ENCODE results near the gene INPP4B. TPM values are rescaled to one million over a fixed set of nuclear protein-coding genes. Genes with fewer than 3 reads are reported as not detected.

INPP4B gene
- total and polyA plus RNA-seq, 2 donors = 2.3 to 7.8 TPM

DNA sequence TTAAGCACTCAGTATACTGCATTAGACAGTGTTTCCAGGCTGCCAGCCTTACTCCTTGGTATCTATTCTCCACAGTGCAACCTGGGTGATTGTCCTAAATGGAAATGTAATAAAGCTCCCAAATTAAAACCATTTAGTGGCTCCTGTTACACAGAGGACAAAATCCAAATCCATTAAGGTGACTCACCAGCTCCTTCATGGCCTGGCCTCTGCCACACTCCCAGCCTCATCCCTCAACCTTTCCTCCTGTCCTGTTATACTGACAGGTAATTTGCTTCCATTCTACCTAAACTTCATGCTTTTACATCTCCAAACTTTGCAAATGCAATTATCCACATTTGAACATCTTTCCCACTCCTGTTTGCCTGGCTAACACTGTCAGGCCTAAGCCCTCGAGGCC, 140.3 kb downstream of the INPP4B start:
- Histone ChIP-seq H3K4me3 (ENCODE audit: low read length in 2 of 2) (no peak overlapping the region), H3K27me3 (ENCODE audit: control insufficient read depth in 2 of 2, insufficient read depth in 1 of 2, low read length in 1 of 2) (no peaks in the 10 kb centered on the region), H3K9me3 (ENCODE audit: control insufficient read depth in 2 of 2, insufficient read depth in 1 of 2, low read length in 1 of 2) (peaks cover 0 to 8% of the 10 kb centered on the region in 2 donors), H3K4me1 (ENCODE audit: control insufficient read depth in 2 of 2, insufficient read depth in 2 of 2, low read length in 2 of 2) (peaks cover 25 to 37% of the 10 kb centered on the region in 2 donors), H3K36me3 (ENCODE audit: control insufficient read depth in 2 of 2, insufficient read depth in 2 of 2, low read length in 1 of 2) (no peaks in the 10 kb centered on the region), H3K27ac (ENCODE audit: low read depth in 1 of 2, low read length in 1 of 2) (no peak overlapping the region)
- DNase-seq (ENCODE audit: low read depth in 6 of 9, low spot score in 9 of 9) = no peak
- 97% methylated on average over 1 of the region's 1 CpG for WGBS

DNA sequence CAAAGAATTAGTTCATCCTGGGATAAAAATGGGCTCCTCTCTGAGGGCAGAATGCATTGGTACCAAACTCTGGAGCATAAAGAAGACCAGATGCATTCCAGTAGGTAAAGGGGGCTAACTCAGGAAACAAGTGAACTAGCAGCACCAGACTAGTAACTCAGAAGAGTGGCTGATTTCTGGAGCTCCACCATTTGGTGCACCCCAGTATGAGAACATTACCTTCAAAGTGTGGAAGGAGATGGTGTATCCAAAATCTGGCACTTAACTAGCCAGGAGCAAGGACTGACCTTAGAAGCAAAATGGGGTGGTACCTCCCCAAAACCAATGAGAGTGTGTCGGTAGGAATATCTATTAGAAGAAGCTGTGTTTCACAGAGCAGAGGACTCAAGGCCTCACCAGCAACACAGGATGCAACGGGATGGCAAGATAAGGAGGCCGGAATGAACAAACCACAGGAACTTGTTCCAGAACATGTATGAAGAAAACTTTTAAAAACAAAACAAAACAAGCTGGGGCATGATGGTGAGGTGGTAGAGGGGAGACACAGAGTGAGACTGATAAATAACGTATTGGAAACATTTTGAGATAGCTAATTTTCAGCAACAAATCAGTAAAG, 142.3 kb downstream of the INPP4B start:
- 4% methylated on average over 4 of the region's 4 CpGs for WGBS
- Histone ChIP-seq H3K4me3 (ENCODE audit: low read length in 2 of 2) (peak overlapping the region in 1 of 2 donors; percentile 27), H3K9me3 (ENCODE audit: control insufficient read depth in 2 of 2, insufficient read depth in 1 of 2, low read length in 1 of 2) (peaks cover 0 to 7% of the 10 kb centered on the region in 2 donors), H3K4me1 (ENCODE audit: control insufficient read depth in 2 of 2, insufficient read depth in 2 of 2, low read length in 2 of 2) (peaks cover 31 to 44% of the 10 kb centered on the region in 2 donors), H3K27ac (ENCODE audit: low read depth in 1 of 2, low read length in 1 of 2) (peak overlapping the region; percentile 92 to 93), H3K27me3 (ENCODE audit: control insufficient read depth in 2 of 2, insufficient read depth in 1 of 2, low read length in 1 of 2) (no peaks in the 10 kb centered on the region), H3K36me3 (ENCODE audit: control insufficient read depth in 2 of 2, insufficient read depth in 2 of 2, low read length in 1 of 2) (no peaks in the 10 kb centered on the region)
- peak in 5 of 9 donors; percentile 65 to 89 (median 74) for DNase-seq (ENCODE audit: low read depth in 6 of 9, low spot score in 9 of 9)

DNA sequence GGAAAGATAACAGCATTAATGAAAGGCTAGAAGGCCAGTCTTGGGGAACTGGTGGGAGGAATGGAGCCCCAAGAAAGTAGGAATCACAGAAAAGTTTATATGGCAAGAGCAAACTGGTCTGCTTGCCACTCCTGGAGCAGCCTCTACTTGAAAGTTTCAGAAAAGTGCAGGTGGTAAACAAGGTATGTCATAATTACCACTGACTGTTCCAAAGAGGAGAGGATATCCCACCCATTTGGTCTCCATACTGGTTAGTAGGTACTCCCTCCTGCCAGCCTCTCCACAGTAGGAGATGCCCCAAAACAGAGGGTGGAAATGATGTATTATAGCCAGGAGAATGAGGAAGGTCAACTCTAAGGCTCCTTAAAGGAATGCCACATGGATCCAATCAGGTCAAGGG, 145.1 kb downstream of the INPP4B start:
- Histone ChIP-seq H3K27me3 (ENCODE audit: control insufficient read depth in 2 of 2, insufficient read depth in 1 of 2, low read length in 1 of 2) (no peaks in the 10 kb centered on the region), H3K36me3 (ENCODE audit: control insufficient read depth in 2 of 2, insufficient read depth in 2 of 2, low read length in 1 of 2) (no peaks in the 10 kb centered on the region), H3K4me1 (ENCODE audit: control insufficient read depth in 2 of 2, insufficient read depth in 2 of 2, low read length in 2 of 2) (peaks cover 36 to 57% of the 10 kb centered on the region in 2 donors), H3K4me3 (ENCODE audit: low read length in 2 of 2) (no peak overlapping the region), H3K9me3 (ENCODE audit: control insufficient read depth in 2 of 2, insufficient read depth in 1 of 2, low read length in 1 of 2) (no peaks in the 10 kb centered on the region), H3K27ac (ENCODE audit: low read depth in 1 of 2, low read length in 1 of 2) (peak overlapping the region; percentile 83 to 90)
- peak in 5 of 9 donors; percentile 42 to 78 (median 51) for DNase-seq (ENCODE audit: low read depth in 6 of 9, low spot score in 9 of 9)

DNA sequence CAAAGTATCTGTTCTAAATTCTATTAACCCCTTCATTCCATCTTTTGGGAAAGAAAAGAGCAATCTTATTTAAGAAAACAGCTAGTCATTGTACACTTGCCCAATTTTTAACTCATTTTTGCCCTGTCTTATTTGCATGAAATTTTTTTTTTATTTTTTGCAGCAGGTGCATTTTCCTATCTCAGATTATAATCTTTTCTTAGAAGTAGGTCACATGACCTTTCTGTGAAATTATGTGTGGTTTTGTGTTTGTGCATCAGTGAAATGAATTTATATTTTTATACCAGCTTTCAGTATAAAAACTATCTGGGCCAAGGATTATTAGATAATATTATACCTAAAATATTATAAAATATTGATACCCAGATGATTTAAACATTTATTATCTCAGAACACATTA, 145.6 kb downstream of the INPP4B start:
- no peak overlapping the region for H3K4me3 ChIP-seq (ENCODE audit: low read length in 2 of 2)
- peaks cover 41 to 57% of the 10 kb centered on the region in 2 donors for H3K4me1 ChIP-seq (ENCODE audit: control insufficient read depth in 2 of 2, insufficient read depth in 2 of 2, low read length in 2 of 2)
- peak in 5 of 9 donors; percentile 46 to 87 (median 62) for DNase-seq (ENCODE audit: low read depth in 6 of 9, low spot score in 9 of 9)
- no peaks in the 10 kb centered on the region for H3K36me3 ChIP-seq (ENCODE audit: control insufficient read depth in 2 of 2, insufficient read depth in 2 of 2, low read length in 1 of 2)
- H3K27ac ChIP-seq (ENCODE audit: low read depth in 1 of 2, low read length in 1 of 2) = peak overlapping the region in 1 of 2 donors; percentile 90
- H3K27me3 ChIP-seq (ENCODE audit: control insufficient read depth in 2 of 2, insufficient read depth in 1 of 2, low read length in 1 of 2) = no peaks in the 10 kb centered on the region
- H3K9me3 ChIP-seq (ENCODE audit: control insufficient read depth in 2 of 2, insufficient read depth in 1 of 2, low read length in 1 of 2) = no peaks in the 10 kb centered on the region

DNA sequence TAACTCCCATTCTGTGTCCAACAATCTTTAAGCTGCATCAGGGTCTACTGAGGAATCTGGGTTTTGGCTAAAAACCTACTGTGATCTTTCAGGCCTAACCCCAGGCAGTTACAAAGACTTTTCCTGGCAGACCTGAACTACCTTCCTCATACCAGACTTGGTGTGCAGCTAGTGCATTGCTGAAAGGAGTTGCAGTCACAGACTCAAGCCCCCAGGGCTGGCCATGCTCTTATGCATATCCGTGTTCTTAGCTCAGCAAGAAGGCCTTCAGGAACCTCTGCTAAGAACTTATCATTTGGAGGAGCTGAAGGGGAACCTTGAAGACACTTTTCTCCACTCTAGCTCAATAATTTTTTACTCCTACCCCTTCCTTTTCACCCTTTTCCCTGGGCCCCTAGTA, 147.5 kb downstream of the INPP4B start:
- WGBS = 83% methylated on average over 1 of the region's 1 CpG
- Histone ChIP-seq H3K4me3 (ENCODE audit: low read length in 2 of 2) (no peak overlapping the region), H3K9me3 (ENCODE audit: control insufficient read depth in 2 of 2, insufficient read depth in 1 of 2, low read length in 1 of 2) (no peaks in the 10 kb centered on the region), H3K27ac (ENCODE audit: low read depth in 1 of 2, low read length in 1 of 2) (peak overlapping the region; percentile 70 to 83), H3K4me1 (ENCODE audit: control insufficient read depth in 2 of 2, insufficient read depth in 2 of 2, low read length in 2 of 2) (peaks cover 26 to 43% of the 10 kb centered on the region in 2 donors), H3K36me3 (ENCODE audit: control insufficient read depth in 2 of 2, insufficient read depth in 2 of 2, low read length in 1 of 2) (no peaks in the 10 kb centered on the region), H3K27me3 (ENCODE audit: control insufficient read depth in 2 of 2, insufficient read depth in 1 of 2, low read length in 1 of 2) (no peaks in the 10 kb centered on the region)
- peak in 2 of 9 donors; percentile 46 to 59 for DNase-seq (ENCODE audit: low read depth in 6 of 9, low spot score in 9 of 9)

DNA sequence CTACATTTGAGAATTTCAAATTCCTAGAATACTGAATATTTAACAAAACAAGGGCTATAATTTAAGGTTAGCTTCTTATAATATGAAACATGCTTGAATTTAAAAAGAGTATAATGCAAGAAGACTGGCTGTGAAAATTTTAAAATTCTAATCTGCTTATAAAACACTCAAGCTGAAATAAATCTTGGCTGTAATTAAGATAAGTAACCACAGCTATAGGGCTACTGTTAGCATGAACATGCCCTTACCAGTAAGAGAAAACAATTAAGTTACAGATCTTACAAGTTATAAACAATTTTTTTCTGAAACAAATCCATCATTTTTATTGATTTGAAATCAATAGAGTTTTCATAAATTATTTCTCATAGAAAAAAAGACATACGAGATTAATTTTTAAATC, 148.2 kb downstream of the INPP4B start:
- Histone ChIP-seq H3K4me1 (ENCODE audit: control insufficient read depth in 2 of 2, insufficient read depth in 2 of 2, low read length in 2 of 2) (peaks cover 25 to 39% of the 10 kb centered on the region in 2 donors), H3K9me3 (ENCODE audit: control insufficient read depth in 2 of 2, insufficient read depth in 1 of 2, low read length in 1 of 2) (no peaks in the 10 kb centered on the region), H3K4me3 (ENCODE audit: low read length in 2 of 2) (no peak overlapping the region), H3K36me3 (ENCODE audit: control insufficient read depth in 2 of 2, insufficient read depth in 2 of 2, low read length in 1 of 2) (no peaks in the 10 kb centered on the region), H3K27me3 (ENCODE audit: control insufficient read depth in 2 of 2, insufficient read depth in 1 of 2, low read length in 1 of 2) (no peaks in the 10 kb centered on the region), H3K27ac (ENCODE audit: low read depth in 1 of 2, low read length in 1 of 2) (no peak overlapping the region)
- DNase-seq (ENCODE audit: low read depth in 6 of 9, low spot score in 9 of 9) = no peak
- WGBS = 98% methylated on average over 1 of the region's 1 CpG

DNA sequence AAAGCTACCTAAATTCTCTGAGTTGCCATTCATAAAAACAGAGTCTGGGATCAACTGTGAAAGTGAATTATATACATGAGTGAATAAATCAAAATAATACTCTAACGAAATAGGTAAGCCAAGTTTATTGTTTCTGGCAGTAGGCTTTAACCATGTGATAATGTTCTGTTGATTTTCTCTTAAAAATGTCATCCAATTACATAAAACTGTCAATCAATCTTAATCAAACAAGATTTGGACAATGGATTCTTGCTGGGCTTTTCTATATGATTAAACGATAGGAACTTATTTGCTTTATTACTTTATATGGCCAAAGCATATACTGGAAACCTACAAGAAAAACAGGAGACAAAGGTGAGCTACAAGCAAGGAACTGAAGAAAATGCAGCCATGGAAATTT, 148.8 kb downstream of the INPP4B start:
- 66% methylated on average over 2 of the region's 2 CpGs for WGBS
- DNase-seq (ENCODE audit: low read depth in 6 of 9, low spot score in 9 of 9) = no peak
- H3K36me3 ChIP-seq (ENCODE audit: control insufficient read depth in 2 of 2, insufficient read depth in 2 of 2, low read length in 1 of 2) = no peaks in the 10 kb centered on the region
- peak overlapping the region; percentile 74 to 94 for H3K27ac ChIP-seq (ENCODE audit: low read depth in 1 of 2, low read length in 1 of 2)
- no peak overlapping the region for H3K4me3 ChIP-seq (ENCODE audit: low read length in 2 of 2)
- H3K9me3 ChIP-seq (ENCODE audit: control insufficient read depth in 2 of 2, insufficient read depth in 1 of 2, low read length in 1 of 2) = no peaks in the 10 kb centered on the region
- peaks cover 25 to 38% of the 10 kb centered on the region in 2 donors for H3K4me1 ChIP-seq (ENCODE audit: control insufficient read depth in 2 of 2, insufficient read depth in 2 of 2, low read length in 2 of 2)
- no peaks in the 10 kb centered on the region for H3K27me3 ChIP-seq (ENCODE audit: control insufficient read depth in 2 of 2, insufficient read depth in 1 of 2, low read length in 1 of 2)

DNA sequence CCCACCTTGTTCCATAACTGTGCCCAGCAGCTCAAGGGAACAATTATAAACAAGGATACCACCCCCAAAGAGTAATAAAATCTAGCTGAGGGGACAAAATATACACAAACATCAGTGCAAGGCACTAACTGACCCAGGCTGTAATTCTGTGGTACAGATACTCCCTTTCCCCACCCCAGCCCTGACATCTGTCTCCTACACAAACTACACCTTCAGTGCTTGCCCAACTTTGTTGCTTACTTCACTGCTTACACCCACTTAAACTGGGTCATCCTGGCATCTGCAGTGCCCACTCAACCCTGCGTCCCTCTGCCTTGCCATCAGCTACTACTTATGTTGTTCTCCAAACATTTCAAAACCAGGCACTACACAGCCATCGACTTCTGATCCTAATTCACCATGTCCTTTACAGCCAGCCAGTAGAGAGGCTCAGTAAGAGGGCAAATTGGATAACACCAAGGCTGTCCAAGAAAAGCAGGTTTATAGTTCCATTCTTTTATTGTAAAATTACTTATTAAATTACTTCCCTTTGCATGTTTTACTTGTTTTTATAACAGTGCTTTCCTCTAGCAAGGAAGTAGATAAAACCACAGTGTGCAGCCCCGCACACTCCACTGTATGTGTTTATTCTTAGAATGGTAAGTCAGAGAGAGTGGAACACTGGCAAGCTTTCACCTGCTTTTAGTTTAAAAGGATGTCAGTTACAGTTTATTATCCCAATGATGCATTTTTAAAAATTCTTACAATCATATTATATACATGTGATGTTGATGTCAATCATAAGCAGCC, 149.6 kb downstream of the INPP4B start:
- peak in 5 of 9 donors; percentile 58 to 87 (median 60) for DNase-seq (ENCODE audit: low read depth in 6 of 9, low spot score in 9 of 9)
- Histone ChIP-seq H3K36me3 (ENCODE audit: control insufficient read depth in 2 of 2, insufficient read depth in 2 of 2, low read length in 1 of 2) (no peaks in the 10 kb centered on the region), H3K4me3 (ENCODE audit: low read length in 2 of 2) (peak overlapping the region in 1 of 2 donors; percentile 18), H3K27ac (ENCODE audit: low read depth in 1 of 2, low read length in 1 of 2) (peak overlapping the region; percentile 77 to 94), H3K4me1 (ENCODE audit: control insufficient read depth in 2 of 2, insufficient read depth in 2 of 2, low read length in 2 of 2) (peaks cover 25 to 35% of the 10 kb centered on the region in 2 donors), H3K9me3 (ENCODE audit: control insufficient read depth in 2 of 2, insufficient read depth in 1 of 2, low read length in 1 of 2) (no peaks in the 10 kb centered on the region), H3K27me3 (ENCODE audit: control insufficient read depth in 2 of 2, insufficient read depth in 1 of 2, low read length in 1 of 2) (no peaks in the 10 kb centered on the region)
- WGBS = 9% methylated on average over 3 of the region's 3 CpGs

DNA sequence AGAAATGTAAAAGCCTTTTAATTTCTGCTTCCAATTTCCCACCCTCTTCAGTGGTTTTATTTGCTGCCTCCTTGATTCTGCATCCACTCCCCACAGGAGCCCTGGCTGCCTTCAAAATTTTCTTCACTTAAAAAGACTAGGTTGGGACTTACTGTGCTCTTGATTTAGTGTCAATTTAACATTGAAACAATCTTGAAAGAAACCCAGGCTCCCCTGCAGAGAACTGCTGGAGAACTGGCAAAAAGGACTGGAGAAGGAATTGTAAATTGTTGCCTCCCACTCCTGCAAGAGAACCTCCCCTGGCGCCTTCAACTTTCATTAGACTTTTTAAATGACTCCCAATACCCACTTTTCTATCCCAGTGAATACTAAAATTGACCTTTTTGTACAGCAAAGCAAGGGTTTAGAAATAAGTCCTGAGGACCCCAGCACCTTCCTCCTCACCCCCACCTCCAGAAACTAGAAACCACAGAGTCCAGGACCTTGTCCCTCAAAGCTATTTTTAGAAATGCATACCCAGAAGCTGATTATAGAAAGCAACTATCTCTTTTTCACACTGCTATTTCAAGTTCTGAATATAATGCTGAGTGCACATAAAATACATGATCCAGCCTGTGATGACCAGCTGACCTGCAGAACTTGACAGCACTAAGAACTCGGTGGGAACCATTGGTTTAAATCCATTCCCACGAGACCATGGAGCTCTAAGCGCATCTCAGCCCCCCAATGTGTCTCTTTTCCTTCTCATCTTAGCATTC, 155.5 kb downstream of the INPP4B start:
- H3K4me1 ChIP-seq (ENCODE audit: control insufficient read depth in 2 of 2, insufficient read depth in 2 of 2, low read length in 2 of 2) = peaks cover 0 to under 1% of the 10 kb centered on the region in 2 donors
- no peak overlapping the region for H3K4me3 ChIP-seq (ENCODE audit: low read length in 2 of 2)
- 95% methylated on average over 4 of the region's 4 CpGs for WGBS
- H3K27ac ChIP-seq (ENCODE audit: low read depth in 1 of 2, low read length in 1 of 2) = no peak overlapping the region
- no peaks in the 10 kb centered on the region for H3K27me3 ChIP-seq (ENCODE audit: control insufficient read depth in 2 of 2, insufficient read depth in 1 of 2, low read length in 1 of 2)
- no peaks in the 10 kb centered on the region for H3K9me3 ChIP-seq (ENCODE audit: control insufficient read depth in 2 of 2, insufficient read depth in 1 of 2, low read length in 1 of 2)
- no peaks in the 10 kb centered on the region for H3K36me3 ChIP-seq (ENCODE audit: control insufficient read depth in 2 of 2, insufficient read depth in 2 of 2, low read length in 1 of 2)
- DNase-seq (ENCODE audit: low read depth in 6 of 9, low spot score in 9 of 9) = no peak
